ENCODE results near the gene TBC1D1.
A peak's percentile ranks its signal among the peaks of the same experiment; 100 is the strongest.

Gene TBC1D1

DNA sequence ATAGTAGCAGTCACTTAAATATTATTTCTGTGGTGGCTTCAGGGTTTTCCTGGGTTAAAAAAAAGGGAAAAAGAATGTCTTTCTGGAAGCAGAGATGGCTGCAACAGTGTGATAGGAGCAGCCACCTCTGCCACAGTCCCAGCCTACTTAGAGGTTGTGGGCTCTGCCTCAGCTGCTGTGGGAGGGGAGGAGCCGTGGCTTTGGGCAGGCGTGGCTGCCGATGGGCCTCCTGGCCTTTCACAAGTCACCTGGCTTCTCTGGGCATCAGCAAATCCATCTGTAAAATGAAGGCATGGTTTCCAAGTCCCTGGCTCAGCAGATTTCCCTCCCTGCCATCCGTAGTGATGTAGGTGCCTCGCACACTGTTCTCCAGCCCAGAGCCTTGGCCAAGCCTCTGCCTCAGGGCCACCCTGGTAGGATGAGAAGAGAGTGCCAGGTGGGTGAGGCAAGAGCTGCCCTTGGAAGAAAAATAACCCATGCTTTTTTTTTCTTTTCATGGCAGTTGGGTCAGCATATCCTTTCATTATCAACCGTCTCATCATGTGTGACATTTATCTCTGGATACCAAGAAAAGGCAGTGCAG, 135.4 kb downstream of the TBC1D1 start:
- H3K36me3 ChIP-seq (ENCODE audit: control insufficient read depth in 1 of 2, insufficient read depth in 2 of 2, low read depth in 1 of 2, low read length in 2 of 2) = peaks cover 23 to 30% of the 10 kb centered on the region in 2 experiments
- no peaks in the 10 kb centered on the region for H3K4me1 ChIP-seq (ENCODE audit: control insufficient read depth, insufficient read depth, low read depth, low read length)
- no peak overlapping the region for H2BK5ac ChIP-seq (ENCODE audit: low read depth, low read length, poor library complexity, severe bottlenecking)
- no peak overlapping the region for H4K91ac ChIP-seq (ENCODE audit: low read length)
- H4K8ac ChIP-seq (ENCODE audit: low read length) = no peak overlapping the region
- no peak overlapping the region for H2AK5ac ChIP-seq (ENCODE audit: low read length, severe bottlenecking)
- no peak overlapping the region for H2BK15ac ChIP-seq (ENCODE audit: low read depth, poor library complexity, severe bottlenecking)
- peaks cover 7% of the 10 kb centered on the region for H3K79me1 ChIP-seq (replicated peaks; ENCODE audit: low read length, poor library complexity, severe bottlenecking)
- H3K14ac ChIP-seq (ENCODE audit: low read length in 2 of 2) = peak overlapping the region in 1 of 2 experiments; percentile 84
- H3K9me3 ChIP-seq (ENCODE audit: control insufficient read depth, low read length) = no peaks in the 10 kb centered on the region
- H3K23ac ChIP-seq (ENCODE audit: low read length in 2 of 2) = peak overlapping the region in 1 of 2 experiments; percentile 1
- H3K4ac ChIP-seq (ENCODE audit: low read depth in 1 of 2, low read length in 2 of 2) = no peak overlapping the region
- H3K27ac ChIP-seq (ENCODE audit: low read length, poor library complexity, severe bottlenecking) = no peak overlapping the region
- H3K27me3 ChIP-seq (ENCODE audit: control insufficient read depth in 1 of 2, insufficient read depth in 1 of 2, low read length in 2 of 2) = no peaks in the 10 kb centered on the region
- H2BK120ac ChIP-seq (ENCODE audit: low read depth, low read length) = no peak overlapping the region
- no peak overlapping the region for H3K9ac ChIP-seq (ENCODE audit: low read length)
- no peak overlapping the region for H3K4me2 ChIP-seq (ENCODE audit: low read length, poor library complexity, severe bottlenecking)
- H3K4me3 ChIP-seq (ENCODE audit: insufficient read depth in 1 of 2, low read depth in 1 of 2, low read length in 2 of 2) = no peak overlapping the region
- no peak for DNase-seq
- no peak overlapping the region for H2AFZ ChIP-seq (ENCODE audit: low read depth, low read length)
- no peak overlapping the region for H3K18ac ChIP-seq (ENCODE audit: low read depth in 1 of 2, low read length in 2 of 2)
- 87% methylated on average over 5 of the region's 6 CpGs for WGBS
- H2BK12ac ChIP-seq (ENCODE audit: low read length in 2 of 2) = no peak overlapping the region

DNA sequence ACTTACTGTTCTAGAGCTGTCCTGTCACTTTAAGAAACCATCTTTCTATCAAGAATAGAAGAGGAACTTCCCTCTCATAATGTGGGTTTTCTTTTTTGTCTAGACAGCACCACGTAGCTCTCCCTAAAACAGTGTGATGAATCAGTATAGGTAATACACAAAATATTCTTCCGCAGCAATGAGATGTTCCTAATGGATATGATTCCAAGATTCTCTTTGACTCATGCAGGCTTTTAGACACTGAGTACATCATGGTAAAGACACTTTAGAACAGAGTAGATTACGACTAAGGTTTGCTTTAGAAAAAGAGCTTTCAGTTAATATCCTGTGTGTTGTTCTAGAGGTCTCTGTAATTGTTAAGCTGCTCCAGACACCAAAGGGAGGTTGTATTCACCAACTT, 139.1 kb downstream of the TBC1D1 start:
- Histone ChIP-seq H2BK15ac (ENCODE audit: low read depth, poor library complexity, severe bottlenecking) (no peak overlapping the region), H4K91ac (ENCODE audit: low read length) (no peak overlapping the region), H3K4me2 (ENCODE audit: low read length, poor library complexity, severe bottlenecking) (no peak overlapping the region), H3K4me1 (ENCODE audit: control insufficient read depth, insufficient read depth, low read depth, low read length) (no peaks in the 10 kb centered on the region), H3K14ac (ENCODE audit: low read length in 2 of 2) (no peak overlapping the region), H3K27me3 (ENCODE audit: control insufficient read depth in 1 of 2, insufficient read depth in 1 of 2, low read length in 2 of 2) (no peaks in the 10 kb centered on the region), H4K8ac (ENCODE audit: low read length) (no peak overlapping the region), H3K36me3 (ENCODE audit: control insufficient read depth in 1 of 2, insufficient read depth in 2 of 2, low read depth in 1 of 2, low read length in 2 of 2) (peaks cover 6 to 24% of the 10 kb centered on the region in 2 experiments), H2AFZ (ENCODE audit: low read depth, low read length) (no peak overlapping the region), H3K23ac (ENCODE audit: low read length in 2 of 2) (no peak overlapping the region), H2AK5ac (ENCODE audit: low read length, severe bottlenecking) (no peak overlapping the region), H3K18ac (ENCODE audit: low read depth in 1 of 2, low read length in 2 of 2) (no peak overlapping the region), H2BK5ac (ENCODE audit: low read depth, low read length, poor library complexity, severe bottlenecking) (no peak overlapping the region), H3K27ac (ENCODE audit: low read length, poor library complexity, severe bottlenecking) (no peak overlapping the region), H2BK120ac (ENCODE audit: low read depth, low read length) (no peak overlapping the region), H3K4me3 (ENCODE audit: insufficient read depth in 1 of 2, low read depth in 1 of 2, low read length in 2 of 2) (no peak overlapping the region), H2BK12ac (ENCODE audit: low read length in 2 of 2) (no peak overlapping the region), H3K79me1 (replicated peaks; ENCODE audit: low read length, poor library complexity, severe bottlenecking) (peaks cover 6% of the 10 kb centered on the region), H3K4ac (ENCODE audit: low read depth in 1 of 2, low read length in 2 of 2) (no peak overlapping the region), H3K9ac (ENCODE audit: low read length) (no peak overlapping the region), H3K9me3 (ENCODE audit: control insufficient read depth, low read length) (no peaks in the 10 kb centered on the region)
- WGBS = 56% methylated on average over 1 of the region's 3 CpGs
- no peak for DNase-seq

DNA sequence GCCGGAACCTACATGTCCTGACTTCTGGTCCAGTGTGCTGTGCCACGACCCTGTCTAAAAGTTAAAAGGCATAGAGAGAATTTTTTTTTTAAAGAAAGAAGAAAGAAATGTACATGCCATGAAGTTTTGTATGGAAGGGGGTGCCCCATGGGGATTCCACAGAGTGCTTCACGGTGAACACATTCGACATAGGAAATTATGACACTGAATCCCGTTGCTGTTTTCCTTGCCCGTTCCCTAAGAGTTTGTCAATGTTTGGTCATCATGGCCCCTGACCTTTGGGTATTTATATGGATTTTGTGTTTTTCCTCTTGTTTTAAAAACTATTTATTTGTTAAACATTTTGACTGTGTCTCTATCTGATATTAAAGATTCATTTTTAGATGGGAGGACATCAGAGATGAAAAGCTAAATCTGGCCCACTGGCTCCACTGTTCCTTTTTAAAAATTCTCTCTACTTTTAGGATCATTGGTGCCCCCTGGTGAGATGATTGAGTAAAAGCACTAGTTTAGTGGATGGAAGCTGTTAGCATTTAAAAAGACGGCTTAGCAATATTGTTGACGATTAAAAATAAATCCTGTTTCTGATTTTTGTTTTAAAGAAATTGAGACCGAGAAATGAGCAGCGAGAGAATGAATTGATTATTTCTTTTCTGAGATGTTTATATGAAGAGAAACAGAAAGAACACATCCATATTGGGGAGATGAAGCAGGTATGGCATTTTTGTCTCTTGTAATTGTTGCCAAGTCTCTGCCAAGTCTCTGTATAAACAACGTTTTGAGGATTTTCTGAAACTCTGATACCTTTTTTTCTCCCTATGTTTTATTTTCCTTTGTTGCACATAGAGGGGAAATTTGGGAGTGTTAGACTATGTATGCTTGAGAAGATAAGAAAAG, 144.3 kb downstream of the TBC1D1 start:
- Histone ChIP-seq H3K4me2 (ENCODE audit: low read length, poor library complexity, severe bottlenecking) (no peak overlapping the region), H3K79me1 (replicated peaks; ENCODE audit: low read length, poor library complexity, severe bottlenecking) (peaks cover 14% of the 10 kb centered on the region), H3K9me3 (ENCODE audit: control insufficient read depth, low read length) (no peaks in the 10 kb centered on the region), H4K91ac (ENCODE audit: low read length) (no peak overlapping the region), H2AK5ac (ENCODE audit: low read length, severe bottlenecking) (no peak overlapping the region), H3K4me3 (ENCODE audit: insufficient read depth in 1 of 2, low read depth in 1 of 2, low read length in 2 of 2) (no peak overlapping the region), H4K8ac (ENCODE audit: low read length) (no peak overlapping the region), H3K27ac (ENCODE audit: low read length, poor library complexity, severe bottlenecking) (no peak overlapping the region), H2AFZ (ENCODE audit: low read depth, low read length) (no peak overlapping the region), H2BK12ac (ENCODE audit: low read length in 2 of 2) (no peak overlapping the region), H3K4me1 (ENCODE audit: control insufficient read depth, insufficient read depth, low read depth, low read length) (no peaks in the 10 kb centered on the region), H2BK15ac (ENCODE audit: low read depth, poor library complexity, severe bottlenecking) (no peak overlapping the region), H3K27me3 (ENCODE audit: control insufficient read depth in 1 of 2, insufficient read depth in 1 of 2, low read length in 2 of 2) (no peaks in the 10 kb centered on the region), H3K36me3 (ENCODE audit: control insufficient read depth in 1 of 2, insufficient read depth in 2 of 2, low read depth in 1 of 2, low read length in 2 of 2) (peaks cover 3 to 8% of the 10 kb centered on the region in 2 experiments), H3K23ac (ENCODE audit: low read length in 2 of 2) (no peak overlapping the region), H2BK120ac (ENCODE audit: low read depth, low read length) (no peak overlapping the region), H2BK5ac (ENCODE audit: low read depth, low read length, poor library complexity, severe bottlenecking) (no peak overlapping the region), H3K4ac (ENCODE audit: low read depth in 1 of 2, low read length in 2 of 2) (no peak overlapping the region), H3K14ac (ENCODE audit: low read length in 2 of 2) (no peak overlapping the region), H3K9ac (ENCODE audit: low read length) (no peak overlapping the region), H3K18ac (ENCODE audit: low read depth in 1 of 2, low read length in 2 of 2) (no peak overlapping the region)
- WGBS = 62% methylated on average over 10 of the region's 11 CpGs
- DNase-seq = peak; percentile 67

DNA sequence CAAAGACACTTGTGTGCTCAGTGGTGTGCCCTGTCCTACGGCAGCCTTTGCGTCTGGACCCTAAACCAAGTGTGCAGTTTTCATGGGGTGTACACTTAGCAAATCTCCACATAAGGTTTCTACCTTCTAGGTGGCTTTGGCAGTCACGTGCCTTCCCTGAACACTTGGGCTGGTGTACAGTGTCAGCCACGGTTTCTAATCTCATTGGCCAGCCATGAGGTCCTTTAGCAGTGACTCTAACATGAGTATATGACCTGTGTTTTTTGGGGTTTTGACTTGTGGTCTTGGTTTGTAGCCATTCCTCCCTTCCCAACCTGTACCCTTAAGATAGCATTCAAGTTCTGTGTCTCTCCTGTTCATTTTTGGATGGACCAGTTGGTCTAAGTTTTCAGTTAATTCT, 145.7 kb downstream of the TBC1D1 start:
- H2BK5ac ChIP-seq (ENCODE audit: low read depth, low read length, poor library complexity, severe bottlenecking) = no peak overlapping the region
- no peaks in the 10 kb centered on the region for H3K27me3 ChIP-seq (ENCODE audit: control insufficient read depth in 1 of 2, insufficient read depth in 1 of 2, low read length in 2 of 2)
- no peak overlapping the region for H3K9ac ChIP-seq (ENCODE audit: low read length)
- H3K4me1 ChIP-seq (ENCODE audit: control insufficient read depth, insufficient read depth, low read depth, low read length) = no peaks in the 10 kb centered on the region
- WGBS = over 99% methylated on average over 4 of the region's 4 CpGs
- H3K4me3 ChIP-seq (ENCODE audit: insufficient read depth in 1 of 2, low read depth in 1 of 2, low read length in 2 of 2) = no peak overlapping the region
- no peak overlapping the region for H3K18ac ChIP-seq (ENCODE audit: low read depth in 1 of 2, low read length in 2 of 2)
- H4K91ac ChIP-seq (ENCODE audit: low read length) = no peak overlapping the region
- peaks cover 10% of the 10 kb centered on the region in 2 experiments for H3K36me3 ChIP-seq (ENCODE audit: control insufficient read depth in 1 of 2, insufficient read depth in 2 of 2, low read depth in 1 of 2, low read length in 2 of 2)
- no peaks in the 10 kb centered on the region for H3K9me3 ChIP-seq (ENCODE audit: control insufficient read depth, low read length)
- H4K8ac ChIP-seq (ENCODE audit: low read length) = no peak overlapping the region
- DNase-seq = no peak
- H3K14ac ChIP-seq (ENCODE audit: low read length in 2 of 2) = no peak overlapping the region
- no peak overlapping the region for H2BK15ac ChIP-seq (ENCODE audit: low read depth, poor library complexity, severe bottlenecking)
- H2BK120ac ChIP-seq (ENCODE audit: low read depth, low read length) = no peak overlapping the region
- no peak overlapping the region for H2AFZ ChIP-seq (ENCODE audit: low read depth, low read length)
- H2BK12ac ChIP-seq (ENCODE audit: low read length in 2 of 2) = no peak overlapping the region
- H2AK5ac ChIP-seq (ENCODE audit: low read length, severe bottlenecking) = no peak overlapping the region
- H3K23ac ChIP-seq (ENCODE audit: low read length in 2 of 2) = no peak overlapping the region
- H3K79me1 ChIP-seq (replicated peaks; ENCODE audit: low read length, poor library complexity, severe bottlenecking) = peaks cover 14% of the 10 kb centered on the region
- H3K27ac ChIP-seq (ENCODE audit: low read length, poor library complexity, severe bottlenecking) = no peak overlapping the region
- H3K4ac ChIP-seq (ENCODE audit: low read depth in 1 of 2, low read length in 2 of 2) = no peak overlapping the region
- H3K4me2 ChIP-seq (ENCODE audit: low read length, poor library complexity, severe bottlenecking) = no peak overlapping the region

Measured in mesenchymal stem cell (in vitro differentiated cells and primary cell).